ENCODE data around the gene BICC1.

BICC1 gene

DNA sequence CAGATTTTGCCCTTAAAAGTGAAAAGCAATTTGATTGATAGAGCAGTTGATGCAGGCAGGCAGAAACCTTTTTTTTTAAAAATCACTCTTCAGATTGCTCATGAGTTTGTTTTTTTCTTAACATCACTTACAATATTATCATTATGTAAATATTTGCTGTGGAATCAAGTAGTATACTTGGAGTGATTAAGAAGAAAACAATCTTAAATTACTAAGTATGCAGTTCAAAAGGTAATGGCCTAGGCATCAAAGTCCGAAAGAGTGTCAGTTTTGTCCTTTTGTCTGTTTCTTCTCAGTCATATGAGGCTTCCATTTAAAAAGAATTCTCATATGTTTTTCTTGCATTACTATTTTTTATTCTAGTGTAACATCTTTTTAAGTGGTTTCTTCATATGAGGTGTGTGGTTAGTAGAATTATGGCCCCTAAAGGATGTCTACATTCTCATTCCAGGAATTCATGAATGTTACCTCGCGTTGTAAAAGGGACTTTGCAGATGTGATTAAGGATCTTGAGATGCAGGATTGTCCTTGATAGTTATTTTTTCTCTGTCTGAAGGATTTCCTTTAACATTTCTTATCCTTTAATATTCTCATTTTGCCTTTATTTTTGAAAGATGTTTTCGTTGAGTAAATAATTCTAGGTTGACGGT is 44.0 kb downstream of the BICC1 start:
- no peaks in the 10 kb centered on the region for H3K27me3 ChIP-seq (replicated peaks)
- in situ Hi-C loops (cut with HindIII; ENCODE audit: low pct_ligation_motif_present, low sequenced_read_pairs) = no loop called here
- H3K4me3 ChIP-seq (ENCODE audit: low read depth, low read length) = no peak overlapping the region
- H3K36me3 ChIP-seq (replicated peaks) = no peaks in the 10 kb centered on the region
- no peak overlapping the region for H3K27ac ChIP-seq
- TF ChIP-seq CTCF (IDR thresholded peaks at IDR 0.05; ENCODE audit: low read depth, low read length, missing control alignments) = no peak
- no peak for DNase-seq

DNA sequence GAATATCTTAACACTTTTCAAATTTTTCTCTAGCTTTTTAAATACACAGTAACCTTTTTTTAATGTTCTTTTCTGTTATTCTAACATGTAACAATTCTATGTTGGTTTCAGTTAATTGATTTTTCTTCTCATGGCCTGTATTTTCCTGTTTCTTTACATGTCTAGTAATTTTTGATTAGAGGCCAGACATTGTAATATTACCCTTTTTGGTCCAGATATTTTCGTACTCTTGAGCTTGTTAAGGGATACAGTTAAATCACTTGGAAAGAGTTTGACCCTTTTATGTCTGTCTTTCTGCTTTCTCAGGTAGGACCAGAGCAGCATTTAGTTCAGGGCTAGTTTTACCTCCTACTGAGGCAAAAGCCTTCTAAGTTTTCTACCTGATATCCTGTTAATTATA is 45.0 kb downstream of the BICC1 start:
- H3K36me3 ChIP-seq (replicated peaks) = no peaks in the 10 kb centered on the region
- no peak overlapping the region for H3K4me3 ChIP-seq (ENCODE audit: low read depth, low read length)
- in situ Hi-C loops (cut with HindIII; ENCODE audit: low pct_ligation_motif_present, low sequenced_read_pairs) = no loop called here
- TF ChIP-seq CTCF (IDR thresholded peaks at IDR 0.05; ENCODE audit: low read depth, low read length, missing control alignments) = no peak
- no peak overlapping the region for H3K27ac ChIP-seq
- no peak for DNase-seq
- no peaks in the 10 kb centered on the region for H3K27me3 ChIP-seq (replicated peaks)

- no peak for TF ChIP-seq CTCF (IDR thresholded peaks at IDR 0.05; ENCODE audit: low read depth, low read length, missing control alignments)
- no peaks in the 10 kb centered on the region for H3K27me3 ChIP-seq (replicated peaks)
- DNase-seq = no peak
- in situ Hi-C loops (cut with HindIII; ENCODE audit: low pct_ligation_motif_present, low sequenced_read_pairs) = no loop called here
- H3K36me3 ChIP-seq (replicated peaks) = no peaks in the 10 kb centered on the region
- H3K27ac ChIP-seq = no peak overlapping the region
- no peak overlapping the region for H3K4me3 ChIP-seq (ENCODE audit: low read depth, low read length)
Measured at GRCh38 chr10:58560068-58560467, 47.4 kb downstream of the BICC1 start.

DNA sequence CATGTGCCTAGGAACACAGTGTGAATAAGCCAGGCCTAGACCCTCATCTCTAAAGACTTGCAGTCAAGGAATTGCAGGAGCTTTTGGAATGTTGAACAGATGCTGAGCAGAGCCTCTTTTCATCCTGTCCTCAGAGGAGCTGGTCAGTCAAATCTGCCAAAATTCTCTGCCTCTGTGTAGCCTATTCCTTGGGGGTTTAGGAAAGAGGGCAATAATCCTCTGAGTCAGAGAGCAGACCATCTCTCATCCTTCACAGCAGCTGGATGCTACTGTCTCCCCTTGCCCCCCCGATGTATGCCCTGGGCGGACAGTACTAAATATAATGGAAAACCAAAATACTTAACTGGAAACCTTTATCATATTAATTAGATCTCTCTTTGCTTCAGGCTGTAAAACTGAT is 52.6 kb downstream of the BICC1 start:
- H3K27ac ChIP-seq = no peak overlapping the region
- no peaks in the 10 kb centered on the region for H3K36me3 ChIP-seq (replicated peaks)
- DNase-seq = no peak
- in situ Hi-C loops (cut with HindIII; ENCODE audit: low pct_ligation_motif_present, low sequenced_read_pairs) = no loop called here
- no peaks in the 10 kb centered on the region for H3K27me3 ChIP-seq (replicated peaks)
- TF ChIP-seq CTCF (IDR thresholded peaks at IDR 0.05; ENCODE audit: low read depth, low read length, missing control alignments) = no peak
- H3K4me3 ChIP-seq (ENCODE audit: low read depth, low read length) = no peak overlapping the region

GRCh38 chr10:58567652-58568051 is 55.0 kb downstream of the BICC1 start:
- no peak for DNase-seq
- no peak for TF ChIP-seq CTCF (IDR thresholded peaks at IDR 0.05; ENCODE audit: low read depth, low read length, missing control alignments)
- Histone ChIP-seq H3K27ac (no peak overlapping the region), H3K4me3 (ENCODE audit: low read depth, low read length) (no peak overlapping the region), H3K36me3 (replicated peaks) (no peaks in the 10 kb centered on the region), H3K27me3 (replicated peaks) (no peaks in the 10 kb centered on the region)
- in situ Hi-C loops (cut with HindIII; ENCODE audit: low pct_ligation_motif_present, low sequenced_read_pairs) = no loop called here

DNA sequence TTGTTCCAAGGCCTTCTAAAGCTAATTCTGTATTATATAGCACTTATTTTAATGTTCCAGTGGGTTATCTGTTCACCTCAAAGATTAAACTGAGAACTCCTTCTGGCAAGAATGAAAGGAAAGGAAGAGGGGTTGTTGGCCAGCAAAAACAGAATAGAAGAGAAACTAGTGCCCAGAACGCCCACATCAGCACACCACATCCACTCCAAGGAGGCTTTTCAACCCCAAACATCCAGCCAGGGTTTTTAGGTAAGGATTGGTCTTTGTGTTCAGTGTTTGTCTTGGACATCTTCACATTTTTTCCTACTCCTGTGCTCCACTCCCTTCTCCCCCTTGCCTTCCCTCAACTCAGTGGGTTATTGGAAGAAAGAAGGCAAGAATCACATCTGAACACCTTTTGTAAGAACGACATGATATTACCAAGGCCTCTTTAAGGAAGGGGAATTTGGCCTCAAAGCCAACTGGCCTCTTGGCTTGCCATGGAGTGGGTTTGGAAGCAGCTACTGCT is 55.8 kb downstream of the BICC1 start:
- DNase-seq = no peak
- in situ Hi-C loops (cut with HindIII; ENCODE audit: low pct_ligation_motif_present, low sequenced_read_pairs) = no loop called here
- Histone ChIP-seq H3K27me3 (replicated peaks) (no peaks in the 10 kb centered on the region), H3K4me3 (ENCODE audit: low read depth, low read length) (no peak overlapping the region), H3K27ac (no peak overlapping the region), H3K36me3 (replicated peaks) (no peaks in the 10 kb centered on the region)
- no peak for TF ChIP-seq CTCF (IDR thresholded peaks at IDR 0.05; ENCODE audit: low read depth, low read length, missing control alignments)

All from brain microvascular endothelial cell (primary cell).